MCF 10A (cell line): Measurements from ENCODE around the gene POLR3H. TPM values are rescaled to one million over a fixed set of nuclear protein-coding genes. Genes with fewer than 3 reads are reported as not detected.
"Not testable (repeated sequence)": the region's sequence is repeated elsewhere in the genome, so short reads cannot be mapped to it uniquely, and the experiment has no call there.

Source experiments
- BruUV-seq: library from RNA; stranded (reverse); fragments of 400-500 nt; replicated peaks from 2 replicates; lab custom pipeline; 2021; lab: Mats Ljungman, UMichigan
- CTCF ChIA-PET: fragments of 300-600 bp; sonication (Branson Sonifier 250); formaldehyde crosslinking; extraction: SDS; loops from one replicate; lab custom pipeline; 2021; ENCODE audit warnings: antibody characterized with exemption, inconsistent platforms; lab: Yijun Ruan, JAX
- POLR2A ChIA-PET: fragments of 300-600, 350-650 bp; sonication (Branson Sonifier 250); formaldehyde crosslinking; extraction: SDS; loops from one replicate; lab custom pipeline; 2020; ENCODE audit warnings: antibody characterized with exemption, inconsistent platforms; lab: Yijun Ruan, JAX
- DNase-seq: peaks from one replicate; pipeline ENCODE4 v3.0.0-alpha.2; 2018; ENCODE audit not compliant: unreplicated experiment
- H3K27ac Mint-ChIP-seq: one replicate; pipeline ENCODE4 v1.8.0; 2022; ENCODE audit warnings: mild to moderate bottlenecking, low read depth, mixed read lengths; ENCODE audit not compliant: unreplicated experiment
- H3K27me3 Mint-ChIP-seq: one replicate; pipeline ENCODE4 v1.8.0; 2022; ENCODE audit warnings: mixed read lengths; ENCODE audit not compliant: insufficient read depth, unreplicated experiment
- H3K36me3 Mint-ChIP-seq: one replicate; pipeline ENCODE4 v1.8.0; 2022; ENCODE audit warnings: mild to moderate bottlenecking, moderate library complexity, mixed read lengths; ENCODE audit not compliant: insufficient read depth, unreplicated experiment
- H3K4me1 Mint-ChIP-seq: one replicate; pipeline ENCODE4 v1.8.0; 2022; ENCODE audit warnings: mixed read lengths; ENCODE audit not compliant: insufficient read depth, unreplicated experiment
- H3K4me3 Mint-ChIP-seq: one replicate; pipeline ENCODE4 v1.8.0; 2022; ENCODE audit warnings: mild to moderate bottlenecking, moderate library complexity, mixed read lengths; ENCODE audit not compliant: unreplicated experiment
- H3K9me3 Mint-ChIP-seq: one replicate; pipeline ENCODE4 v1.8.0; 2022; ENCODE audit warnings: mixed read lengths; ENCODE audit not compliant: unreplicated experiment
- intact Hi-C: fragments of 100-400 bp; cut with micrococcal nuclease; formaldehyde crosslinking; loops from 2 replicates; pipeline ENCODE4 v1.14.1; 2022
- total RNA-seq: library from RNA; stranded (reverse); gene quantifications from 2 replicates; pipeline ENCODE4 v1.2.3, GENCODE V29; 2022
- TF ChIP-seq, protein P1 (sequence below): fragments of 200-600 bp; IDR thresholded peaks from one replicate; pipeline ENCODE4 v1.8.0; 2022; ENCODE audit warnings: antibody characterized with exemption, mild to moderate bottlenecking; ENCODE audit not compliant: unreplicated experiment

POLR3H gene
- total RNA-seq, 1 experiment from 2014 or later: 35.5 TPM

DNA sequence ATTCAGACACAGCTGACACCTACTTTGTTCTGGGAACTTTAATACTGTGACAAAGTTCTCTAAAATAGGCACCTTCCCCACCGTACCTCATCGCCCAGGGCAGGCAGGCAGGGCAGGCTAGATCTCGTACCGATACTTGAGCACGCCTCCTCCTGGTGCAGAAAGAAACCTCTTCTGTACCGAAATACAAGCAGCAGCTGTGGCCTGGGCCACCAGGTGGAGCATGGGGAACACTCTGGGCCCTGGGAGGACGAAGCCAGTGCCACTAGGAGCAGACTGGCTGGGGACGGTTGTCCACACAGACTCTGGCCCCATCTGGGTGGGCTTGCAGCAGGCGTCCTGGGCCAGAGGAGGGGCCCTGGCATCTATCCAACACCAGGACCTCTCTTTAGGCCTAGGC is 32.6 kb upstream of the POLR3H start:
- BruUV-seq: TSS peak; percentile 71
- POLR2A ChIA-PET: interaction anchor here (0.7 to 1.1 kb wide), 3 partner anchors 10 to 43 kb away, joined by 3 read pairs; partner anchors contain the start of gene PMM1

DNA sequence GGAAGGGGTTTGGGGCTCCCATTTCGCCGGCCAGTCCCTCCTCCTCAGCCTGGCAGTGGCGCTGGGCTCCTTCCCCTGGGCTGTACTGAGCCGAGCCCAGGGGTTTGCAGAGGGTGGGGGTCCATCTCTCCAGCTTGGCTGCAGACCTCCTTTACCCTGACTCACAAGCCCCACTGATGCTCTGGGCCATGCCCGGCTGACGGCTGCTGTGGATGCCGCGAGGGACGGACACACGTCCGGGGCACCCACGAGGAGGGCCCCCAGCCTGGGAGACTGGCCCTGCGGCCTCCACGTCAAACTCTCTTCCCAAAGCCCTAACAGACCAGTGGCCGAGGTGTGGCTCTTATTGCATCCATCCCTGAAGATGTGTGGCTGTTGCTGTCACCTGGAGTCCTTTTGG is 31.3 kb upstream of the POLR3H start:
- CTCF ChIA-PET: interaction anchor here (2.2 kb wide), 1 partner anchor 21 kb away, joined by 7 read pairs; no protein-coding TSS in a partner anchor
- peaks cover 24% of the 10 kb centered on the region for H3K36me3 Mint-ChIP-seq
- DNase-seq: no peak
- H3K27me3 Mint-ChIP-seq: no peaks in the 10 kb centered on the region
- H3K27ac Mint-ChIP-seq: no peak overlapping the region
- H3K4me1 Mint-ChIP-seq: no peaks in the 10 kb centered on the region
- H3K9me3 Mint-ChIP-seq: peaks cover 8% of the 10 kb centered on the region
- BruUV-seq: no TSS peak
- POLR2A ChIA-PET: no interaction called here
- intact Hi-C loops: no loop called here
- no peak overlapping the region for H3K4me3 Mint-ChIP-seq
- TF ChIP-seq, protein P1, sequence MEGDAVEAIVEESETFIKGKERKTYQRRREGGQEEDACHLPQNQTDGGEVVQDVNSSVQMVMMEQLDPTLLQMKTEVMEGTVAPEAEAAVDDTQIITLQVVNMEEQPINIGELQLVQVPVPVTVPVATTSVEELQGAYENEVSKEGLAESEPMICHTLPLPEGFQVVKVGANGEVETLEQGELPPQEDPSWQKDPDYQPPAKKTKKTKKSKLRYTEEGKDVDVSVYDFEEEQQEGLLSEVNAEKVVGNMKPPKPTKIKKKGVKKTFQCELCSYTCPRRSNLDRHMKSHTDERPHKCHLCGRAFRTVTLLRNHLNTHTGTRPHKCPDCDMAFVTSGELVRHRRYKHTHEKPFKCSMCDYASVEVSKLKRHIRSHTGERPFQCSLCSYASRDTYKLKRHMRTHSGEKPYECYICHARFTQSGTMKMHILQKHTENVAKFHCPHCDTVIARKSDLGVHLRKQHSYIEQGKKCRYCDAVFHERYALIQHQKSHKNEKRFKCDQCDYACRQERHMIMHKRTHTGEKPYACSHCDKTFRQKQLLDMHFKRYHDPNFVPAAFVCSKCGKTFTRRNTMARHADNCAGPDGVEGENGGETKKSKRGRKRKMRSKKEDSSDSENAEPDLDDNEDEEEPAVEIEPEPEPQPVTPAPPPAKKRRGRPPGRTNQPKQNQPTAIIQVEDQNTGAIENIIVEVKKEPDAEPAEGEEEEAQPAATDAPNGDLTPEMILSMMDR: no peak

More for the DNA sequence above, 32.6 kb upstream of the POLR3H start:
- DNase-seq: peak; percentile 56
- no peaks in the 10 kb centered on the region for H3K4me1 Mint-ChIP-seq
- intact Hi-C loops: no loop called here
- no peaks in the 10 kb centered on the region for H3K27me3 Mint-ChIP-seq
- no peak overlapping the region for H3K4me3 Mint-ChIP-seq
- H3K27ac Mint-ChIP-seq: no peak overlapping the region
- CTCF ChIA-PET: interaction anchor here (0.6 to 2.2 kb wide), 7 partner anchors 9 to 1243 kb away, joined by 3 to 7 read pairs (median 3); no protein-coding TSS in a partner anchor
- TF ChIP-seq, protein P1: peak; percentile 51
- peaks cover 8% of the 10 kb centered on the region for H3K9me3 Mint-ChIP-seq
- peaks cover 30% of the 10 kb centered on the region for H3K36me3 Mint-ChIP-seq

DNA sequence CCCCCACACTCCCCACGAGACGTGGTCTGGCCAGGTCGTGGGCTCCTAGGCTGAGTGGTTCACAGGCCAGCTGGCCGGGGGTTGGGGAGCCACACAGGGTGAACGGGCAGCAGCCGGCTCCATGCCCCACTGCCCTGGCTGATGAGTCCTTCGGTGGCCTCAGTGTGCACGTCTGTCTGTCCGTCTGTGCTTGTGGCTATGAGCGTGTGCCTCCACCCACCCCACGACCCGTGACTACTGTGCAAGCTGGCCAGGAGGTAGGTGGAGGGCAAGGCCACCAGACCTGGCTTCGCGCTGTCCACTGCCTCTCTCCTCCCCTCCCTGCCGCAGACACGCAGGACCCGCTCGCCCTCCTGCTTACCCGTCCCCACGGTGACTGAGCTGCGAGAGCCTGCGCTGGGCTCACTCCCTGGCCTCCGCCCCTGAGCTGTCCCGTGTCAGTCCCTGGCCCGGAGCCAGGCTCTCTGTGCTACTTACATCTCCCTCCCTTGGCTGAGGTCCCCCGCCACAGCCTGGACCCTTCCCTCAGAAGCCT is 30.6 kb upstream of the POLR3H start:
- ChIA-PET POLR2A (interaction anchor here (0.5 to 0.7 kb wide), 2 partner anchors 41 to 128 kb away, joined by 3 to 4 read pairs; partner anchors contain the start of gene TOB2), CTCF (no interaction called here)
- TF ChIP-seq, protein P1: no peak
- H3K9me3 Mint-ChIP-seq: peaks cover 8% of the 10 kb centered on the region
- intact Hi-C loops: no loop called here
- no TSS peak for BruUV-seq
- H3K4me1 Mint-ChIP-seq: no peaks in the 10 kb centered on the region
- H3K27me3 Mint-ChIP-seq: no peaks in the 10 kb centered on the region
- no peak for DNase-seq
- H3K4me3 Mint-ChIP-seq: no peak overlapping the region
- H3K27ac Mint-ChIP-seq: no peak overlapping the region
- H3K36me3 Mint-ChIP-seq: peaks cover 24% of the 10 kb centered on the region

DNA sequence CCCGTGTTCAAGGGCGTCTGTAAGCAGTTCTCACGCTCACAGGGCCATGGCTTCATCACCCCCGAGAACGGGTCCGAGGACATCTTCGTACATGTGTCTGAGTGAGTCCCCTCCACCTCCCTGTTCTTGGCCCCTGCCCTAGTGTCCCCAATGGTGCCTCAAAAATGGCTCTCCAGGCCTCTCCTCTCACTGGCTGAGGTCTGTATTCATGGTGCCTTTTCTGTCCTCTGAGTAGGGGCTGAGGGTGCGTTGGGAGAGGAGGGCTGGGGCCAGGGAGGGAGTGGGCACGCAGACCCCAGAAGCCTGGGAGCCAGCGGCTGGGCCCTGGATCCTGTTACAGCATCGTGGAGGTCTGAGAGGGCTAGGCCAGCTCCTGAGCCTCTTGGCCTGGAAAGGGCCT is 29.4 kb upstream of the POLR3H start:
- Mint-ChIP-seq H3K4me3 (no peak overlapping the region), H3K36me3 (peaks cover 18% of the 10 kb centered on the region), H3K4me1 (no peaks in the 10 kb centered on the region), H3K9me3 (peaks cover 8% of the 10 kb centered on the region), H3K27me3 (no peaks in the 10 kb centered on the region), H3K27ac (no peak overlapping the region)
- TF ChIP-seq, protein P1: no peak
- ChIA-PET CTCF (no interaction called here), POLR2A (no interaction called here)
- DNase-seq: no peak
- BruUV-seq: no TSS peak
- intact Hi-C loops: no loop called here

DNA sequence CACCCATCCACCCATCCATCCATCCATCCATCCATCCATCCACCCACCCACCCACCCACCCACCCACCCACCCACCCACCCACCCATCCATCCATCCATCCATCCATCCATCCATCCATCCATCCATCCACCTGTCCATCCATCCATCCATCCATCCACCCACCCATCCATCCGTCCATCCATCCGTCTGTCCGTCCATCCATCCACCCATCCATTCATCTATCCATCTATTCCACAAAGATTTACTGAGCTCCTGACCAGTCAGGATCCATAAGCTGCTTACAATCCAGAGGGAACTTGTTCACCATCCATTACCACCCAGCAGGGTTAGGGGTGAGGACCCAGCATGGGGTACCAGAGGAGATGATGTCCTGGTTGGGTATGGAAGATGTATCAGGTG is 28.0 kb upstream of the POLR3H start:
- BruUV-seq, H3K36me3 Mint-ChIP-seq, CTCF ChIA-PET, H3K27me3 Mint-ChIP-seq, intact Hi-C loops, POLR2A ChIA-PET, H3K4me3 Mint-ChIP-seq, H3K4me1 Mint-ChIP-seq, H3K27ac Mint-ChIP-seq, H3K9me3 Mint-ChIP-seq, DNase-seq: not testable (repeated sequence)
